Activated T-helper 9 cell treated with anti-CD3 and anti-CD28 coated beads, Interleukin-2, amount 50 U/mL, for 16 hours (primary cell): ENCODE measurements around the gene PER3.

Experiments used
- DNase-seq: peaks from one replicate; pipeline ENCODE4 v3.0.0-alpha.2; 2020; ENCODE audit warnings: low read depth

PER3 gene

DNA sequence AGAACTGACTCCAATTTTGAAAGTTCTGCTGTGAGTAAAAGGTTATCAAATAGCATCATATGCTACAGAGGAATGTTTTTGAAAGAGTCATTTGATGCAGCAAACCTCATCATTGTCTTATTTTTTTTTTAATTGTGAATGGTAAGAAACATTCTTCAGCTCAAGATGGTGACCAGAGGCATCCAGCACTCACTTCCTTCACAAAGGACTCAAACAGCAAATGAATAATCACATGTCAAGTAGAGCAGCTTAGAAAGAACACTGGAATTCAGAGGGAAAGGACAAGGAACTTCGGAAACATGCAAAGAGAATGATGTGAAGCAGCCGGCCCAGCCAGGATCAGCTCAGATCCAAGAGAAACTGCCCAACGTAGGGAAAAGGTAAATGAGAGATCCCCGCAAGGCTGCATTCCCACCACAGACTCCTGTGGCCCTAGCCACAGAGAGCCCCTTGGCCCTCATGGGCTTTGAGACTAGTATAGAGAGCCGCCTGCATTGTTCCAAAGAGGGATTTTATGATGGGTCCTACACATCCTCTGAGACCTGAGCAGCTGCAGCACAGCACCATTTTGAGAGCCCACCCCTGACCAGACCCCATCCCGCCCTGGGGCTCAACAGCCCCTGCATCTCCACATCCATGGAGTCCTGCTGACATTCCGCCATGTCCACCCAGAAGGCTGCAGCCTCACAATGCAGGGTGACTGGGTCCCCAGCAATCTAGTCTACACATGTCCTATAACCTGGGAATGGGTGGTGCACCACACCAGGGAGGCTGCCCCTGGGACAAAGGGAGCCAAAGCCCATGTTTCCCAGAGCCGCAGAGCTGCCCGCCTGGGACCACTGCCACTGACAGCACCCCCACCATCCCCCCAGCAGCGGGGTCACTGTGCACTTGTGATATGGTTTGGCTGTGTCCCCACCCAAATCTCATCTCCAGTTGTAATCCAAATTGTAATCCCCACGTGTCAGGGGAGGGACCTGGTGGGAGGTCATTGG lies 90.0 kb downstream of the PER3 start:
- no peak for DNase-seq

- DNase-seq, result no peak
Measured at GRCh38 chr1:7878027-7878426, 93.9 kb downstream of the PER3 start.

DNA sequence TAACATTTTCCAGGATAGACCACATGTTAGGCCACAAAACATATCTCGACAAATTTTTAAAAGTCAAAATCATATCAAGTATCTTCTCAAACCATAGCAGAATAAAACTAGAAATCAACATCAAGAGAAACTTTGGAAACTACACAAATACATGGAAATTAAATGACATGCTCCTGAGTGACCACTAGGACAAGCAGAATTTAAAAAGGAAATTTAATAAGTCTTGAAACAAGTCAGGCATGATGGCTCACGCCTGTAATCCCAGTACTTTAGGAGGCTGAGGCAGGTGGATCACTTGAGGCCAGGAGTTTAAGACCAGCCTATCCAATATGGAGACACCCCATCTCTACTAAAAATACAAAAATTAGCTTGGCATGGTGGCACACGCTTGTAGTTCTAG lies 95.1 kb downstream of the PER3 start:
- no peak for DNase-seq

DNA sequence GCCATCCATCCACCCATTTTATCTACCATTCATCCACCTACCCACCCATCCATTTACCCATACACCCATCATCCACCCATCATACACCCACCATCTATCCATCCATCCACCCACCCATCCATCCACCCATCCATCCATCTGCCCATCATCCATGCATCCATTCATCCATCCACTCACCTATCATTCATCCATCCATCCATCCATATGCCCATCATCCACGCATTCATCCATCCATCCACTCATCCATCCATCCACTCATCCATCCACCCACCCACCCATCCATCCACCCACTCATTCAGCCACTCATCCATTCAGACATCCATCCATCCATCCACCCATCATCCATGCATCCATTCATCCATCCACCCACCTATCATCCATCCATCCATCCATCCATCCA lies 100.7 kb downstream of the PER3 start:
- no peak for DNase-seq

- DNase-seq, result no peak
Measured at GRCh38 chr1:7885513-7886404, 101.7 kb downstream of the PER3 start.

DNA sequence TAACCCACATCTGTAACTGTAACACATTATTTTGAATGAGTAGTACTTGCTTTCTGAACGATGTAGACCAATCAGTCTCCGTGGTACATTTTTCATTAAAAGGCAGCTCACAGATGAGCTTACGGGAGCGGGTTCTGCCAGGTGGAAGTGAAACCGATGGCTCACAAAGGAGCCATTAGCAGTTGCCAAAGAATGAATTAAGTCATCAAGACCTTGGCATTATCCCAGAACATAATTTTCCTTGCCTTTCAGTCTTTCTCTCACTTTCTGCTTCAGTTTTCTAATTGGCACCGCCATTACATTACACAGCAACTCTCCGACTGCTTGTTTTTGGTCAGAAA lies 102.3 kb downstream of the PER3 start:
- no peak for DNase-seq

DNA sequence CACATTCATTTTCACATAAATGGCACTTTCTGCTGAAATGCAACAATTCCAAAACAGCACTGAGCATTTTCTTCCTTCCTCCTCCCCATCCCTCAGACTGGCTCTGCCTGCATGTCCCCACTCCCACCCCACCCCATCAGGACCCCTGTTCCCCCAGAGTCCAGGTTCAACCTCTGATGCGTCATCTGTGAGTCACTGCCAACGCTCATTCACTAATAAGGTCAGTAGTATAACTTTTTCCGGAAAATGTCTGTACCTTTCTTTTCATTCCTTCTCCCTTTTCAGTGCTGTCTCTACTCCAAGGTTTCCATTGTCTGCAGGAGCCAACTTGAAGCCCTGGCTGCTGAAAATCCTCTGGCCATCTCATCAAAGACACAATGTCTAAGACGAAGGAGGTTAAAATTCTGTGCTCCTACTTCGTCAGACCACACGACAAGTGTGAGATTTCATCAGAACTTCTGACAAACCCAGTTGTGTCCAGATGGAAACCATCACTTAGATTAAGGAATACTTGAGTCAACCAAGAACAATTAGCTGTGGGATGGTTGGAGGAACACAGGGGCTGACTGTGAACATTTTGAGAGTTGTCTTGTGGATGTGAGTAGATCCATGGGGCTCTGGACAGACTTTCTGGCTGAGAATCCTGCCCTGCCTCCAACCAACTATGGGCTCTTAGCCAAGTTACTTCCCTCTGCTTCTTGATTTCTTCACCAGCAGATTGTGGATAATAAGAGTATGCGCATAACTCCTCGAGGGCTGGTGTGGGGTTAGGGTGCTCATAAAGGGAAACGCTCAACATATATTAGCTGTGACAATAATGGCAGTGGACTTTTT lies 104.4 kb downstream of the PER3 start:
- DNase-seq, result no peak

DNA sequence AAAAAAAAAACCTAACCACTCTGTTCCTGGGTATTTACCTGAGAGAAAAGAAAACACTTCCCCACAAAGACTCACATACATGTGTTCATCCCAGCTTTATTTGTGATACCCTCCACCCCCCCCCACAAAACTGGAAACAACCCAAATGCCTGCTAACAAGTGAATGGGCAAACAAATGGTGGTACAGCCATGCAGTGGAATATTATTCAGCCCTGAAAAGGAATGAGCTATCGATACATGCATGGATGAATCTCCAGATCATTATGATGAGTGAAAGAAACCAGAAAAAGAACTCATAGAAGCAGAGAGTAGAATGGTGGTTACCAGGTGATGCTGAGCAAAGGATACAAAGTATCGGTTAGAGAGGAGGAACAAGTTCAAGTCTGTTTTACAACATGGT lies 106.8 kb downstream of the PER3 start:
- no peak for DNase-seq

DNA sequence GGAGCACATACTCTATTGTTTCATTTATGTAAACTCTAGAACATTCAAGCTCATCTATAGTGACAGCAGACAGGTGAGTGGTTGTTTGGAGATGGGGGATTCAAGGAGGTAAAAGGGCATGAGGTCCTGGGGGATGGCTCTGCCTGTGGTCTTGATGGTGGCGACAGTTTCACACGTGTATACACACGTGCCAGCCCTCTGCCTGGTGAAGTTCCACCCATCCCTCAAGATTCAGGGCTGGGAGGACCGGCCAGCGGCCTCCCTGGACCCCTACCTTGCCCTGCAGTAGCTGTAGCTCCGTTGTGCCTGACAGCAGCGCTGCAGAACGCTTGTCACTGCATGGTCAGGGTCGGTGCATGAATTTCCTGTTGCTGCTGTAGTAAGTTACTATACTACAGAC lies 107.7 kb downstream of the PER3 start:
- no peak for DNase-seq

GRCh38 chr1:7893529-7894180 lies 109.6 kb downstream of the PER3 start:
- DNase-seq, result no peak
